Measurements from ENCODE around the gene DPP3. TPM values are rescaled to one million over a fixed set of nuclear protein-coding genes. Genes with fewer than 3 reads are reported as not detected.

DPP3 gene
- total RNA-seq, 1 donor from 2014 or later = 13.6 TPM

DNA sequence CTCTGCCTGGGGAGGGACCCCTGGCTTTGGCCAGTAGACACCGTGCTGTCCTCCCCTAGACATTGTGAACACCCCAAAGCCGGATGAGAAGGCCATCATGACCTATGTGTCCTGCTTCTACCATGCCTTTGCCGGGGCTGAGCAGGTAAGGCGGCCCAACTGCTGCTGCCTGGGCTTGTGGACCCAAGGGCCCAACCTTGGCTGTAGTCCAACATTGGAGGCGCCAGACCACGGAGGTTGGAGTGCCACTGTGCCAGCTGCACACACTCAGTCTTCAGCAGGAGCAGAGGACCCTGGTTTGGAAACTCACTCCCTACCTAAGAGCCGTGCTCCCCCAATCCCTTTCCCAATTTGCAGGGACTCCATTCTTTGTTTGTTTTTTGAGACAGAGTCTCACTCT is 75.9 kb downstream of the DPP3 start:
- H3K4me1 ChIP-seq = peaks cover 10% of the 10 kb centered on the region
- H3K9me3 ChIP-seq (replicated peaks) = no peaks in the 10 kb centered on the region
- TF ChIP-seq, protein P1, sequence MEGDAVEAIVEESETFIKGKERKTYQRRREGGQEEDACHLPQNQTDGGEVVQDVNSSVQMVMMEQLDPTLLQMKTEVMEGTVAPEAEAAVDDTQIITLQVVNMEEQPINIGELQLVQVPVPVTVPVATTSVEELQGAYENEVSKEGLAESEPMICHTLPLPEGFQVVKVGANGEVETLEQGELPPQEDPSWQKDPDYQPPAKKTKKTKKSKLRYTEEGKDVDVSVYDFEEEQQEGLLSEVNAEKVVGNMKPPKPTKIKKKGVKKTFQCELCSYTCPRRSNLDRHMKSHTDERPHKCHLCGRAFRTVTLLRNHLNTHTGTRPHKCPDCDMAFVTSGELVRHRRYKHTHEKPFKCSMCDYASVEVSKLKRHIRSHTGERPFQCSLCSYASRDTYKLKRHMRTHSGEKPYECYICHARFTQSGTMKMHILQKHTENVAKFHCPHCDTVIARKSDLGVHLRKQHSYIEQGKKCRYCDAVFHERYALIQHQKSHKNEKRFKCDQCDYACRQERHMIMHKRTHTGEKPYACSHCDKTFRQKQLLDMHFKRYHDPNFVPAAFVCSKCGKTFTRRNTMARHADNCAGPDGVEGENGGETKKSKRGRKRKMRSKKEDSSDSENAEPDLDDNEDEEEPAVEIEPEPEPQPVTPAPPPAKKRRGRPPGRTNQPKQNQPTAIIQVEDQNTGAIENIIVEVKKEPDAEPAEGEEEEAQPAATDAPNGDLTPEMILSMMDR (IDR thresholded peaks at IDR 0.05; ENCODE audit: borderline replicate concordance) = no peak
- peaks cover 46% of the 10 kb centered on the region for H3K27me3 ChIP-seq (ENCODE audit: low read depth)
- H3K36me3 ChIP-seq = no peaks in the 10 kb centered on the region
- H3K27ac ChIP-seq (replicated peaks) = no peak overlapping the region
- no peak for DNase-seq
- intact Hi-C loops (cut with micrococcal nuclease) = no loop called here
- H3K4me3 ChIP-seq = no peak overlapping the region

DNA sequence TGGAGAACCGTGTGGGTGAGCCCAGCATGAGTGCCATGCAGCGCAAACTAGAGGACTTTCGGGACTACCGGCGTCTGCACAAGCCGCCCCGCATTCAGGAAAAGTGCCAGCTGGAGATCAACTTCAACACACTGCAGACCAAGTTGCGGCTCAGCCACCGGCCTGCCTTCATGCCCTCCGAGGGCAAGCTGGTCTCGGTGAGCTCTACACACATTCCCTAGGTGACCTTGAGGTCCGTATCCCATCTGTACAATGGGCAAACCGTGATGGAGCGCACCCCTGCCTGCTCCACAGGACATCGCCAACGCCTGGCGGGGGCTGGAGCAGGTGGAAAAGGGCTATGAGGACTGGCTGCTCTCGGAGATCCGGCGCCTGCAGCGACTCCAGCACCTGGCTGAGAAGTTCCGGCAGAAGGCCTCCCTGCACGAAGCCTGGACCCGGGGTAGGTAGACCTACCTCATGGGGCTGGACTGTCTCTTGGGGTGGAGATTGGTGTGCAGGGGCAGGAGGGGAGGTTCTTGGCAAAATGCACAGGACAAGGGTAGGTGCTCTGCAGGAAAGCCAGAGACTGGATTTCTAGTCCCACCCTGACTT is 77.6 kb downstream of the DPP3 start:
- no peak for DNase-seq
- TF ChIP-seq, protein P1 (IDR thresholded peaks at IDR 0.05; ENCODE audit: borderline replicate concordance) = no peak
- no peaks in the 10 kb centered on the region for H3K36me3 ChIP-seq
- no peak overlapping the region for H3K4me3 ChIP-seq
- no peaks in the 10 kb centered on the region for H3K9me3 ChIP-seq (replicated peaks)
- peaks cover 10% of the 10 kb centered on the region for H3K4me1 ChIP-seq
- intact Hi-C loops (cut with micrococcal nuclease) = no loop called here
- H3K27me3 ChIP-seq (ENCODE audit: low read depth) = peaks cover 46% of the 10 kb centered on the region
- H3K27ac ChIP-seq (replicated peaks) = no peak overlapping the region

Other genes with a start within 250 kb of the DPP3 start
- 34.1 TPM for gene KLC2, start 222.7 kb upstream of the DPP3 start, total RNA-seq
- 116 TPM for gene RAB1B, start 211.8 kb upstream of the DPP3 start, total RNA-seq
- gene CNIH2, start 202.3 kb upstream of the DPP3 start, total RNA-seq = not detected
- gene YIF1A, start 191.3 kb upstream of the DPP3 start, total RNA-seq = 45.6 TPM
- gene TMEM151A, start 188.5 kb upstream of the DPP3 start, total RNA-seq = not detected
- 12.3 TPM for gene CD248, start 163.4 kb upstream of the DPP3 start, total RNA-seq
- 1.0 TPM for gene RIN1, start 144.0 kb upstream of the DPP3 start, total RNA-seq
- 14.7 TPM for gene BRMS1, start 135.3 kb upstream of the DPP3 start, total RNA-seq
- 52.9 TPM for gene B4GAT1, start 132.8 kb upstream of the DPP3 start, total RNA-seq
- gene SLC29A2, start 108.7 kb upstream of the DPP3 start, total RNA-seq = 14.6 TPM
- not detected for gene NPAS4, start 59.4 kb upstream of the DPP3 start, total RNA-seq
- gene MRPL11, start 41.6 kb upstream of the DPP3 start, total RNA-seq = 53.8 TPM
- 7.3 TPM for gene PELI3, start 13.5 kb upstream of the DPP3 start, total RNA-seq
- 16.9 TPM for gene BBS1, start 30.2 kb downstream of the DPP3 start, total RNA-seq
- gene ZDHHC24, start 65.6 kb downstream of the DPP3 start, total RNA-seq = 5.2 TPM
- gene ACTN3, start 66.5 kb downstream of the DPP3 start, total RNA-seq = not detected
- 48.6 TPM for gene CTSF, start 88.2 kb downstream of the DPP3 start, total RNA-seq
- 0.41 TPM for gene CCDC87, start 112.6 kb downstream of the DPP3 start, total RNA-seq
- gene CCS, start 112.8 kb downstream of the DPP3 start, total RNA-seq = 25.3 TPM
- 37.9 TPM for gene RBM14, start 136.2 kb downstream of the DPP3 start, total RNA-seq
- 57.1 TPM for gene RBM4, start 158.3 kb downstream of the DPP3 start, total RNA-seq
- 11.8 TPM for gene RBM4B, start 197.5 kb downstream of the DPP3 start, total RNA-seq
- gene SPTBN2, start 248.8 kb downstream of the DPP3 start, total RNA-seq = 0.77 TPM

Data from left ventricle myocardium inferior (tissue), 1 donor.